C4-2B (cell line): Measurements from ENCODE around the gene PRR7.

Experiments used
- ZFX ChIP-seq: fragments of 450-650 bp; IDR thresholded peaks from 2 replicates; pipeline ENCODE4 v1.6.1; 2017
- TF ChIP-seq, protein P1 (sequence below): fragments of 450-650 bp; conservative IDR thresholded peaks from 2 replicates; pipeline ENCODE4 v1.5.1; 2017; ENCODE audit warnings: mild to moderate bottlenecking

GRCh38 chr5:177426566-177427210 lies 19.9 kb upstream of the PRR7 start, which contains the start of gene GRK6:
- TF ChIP-seq, protein P1, sequence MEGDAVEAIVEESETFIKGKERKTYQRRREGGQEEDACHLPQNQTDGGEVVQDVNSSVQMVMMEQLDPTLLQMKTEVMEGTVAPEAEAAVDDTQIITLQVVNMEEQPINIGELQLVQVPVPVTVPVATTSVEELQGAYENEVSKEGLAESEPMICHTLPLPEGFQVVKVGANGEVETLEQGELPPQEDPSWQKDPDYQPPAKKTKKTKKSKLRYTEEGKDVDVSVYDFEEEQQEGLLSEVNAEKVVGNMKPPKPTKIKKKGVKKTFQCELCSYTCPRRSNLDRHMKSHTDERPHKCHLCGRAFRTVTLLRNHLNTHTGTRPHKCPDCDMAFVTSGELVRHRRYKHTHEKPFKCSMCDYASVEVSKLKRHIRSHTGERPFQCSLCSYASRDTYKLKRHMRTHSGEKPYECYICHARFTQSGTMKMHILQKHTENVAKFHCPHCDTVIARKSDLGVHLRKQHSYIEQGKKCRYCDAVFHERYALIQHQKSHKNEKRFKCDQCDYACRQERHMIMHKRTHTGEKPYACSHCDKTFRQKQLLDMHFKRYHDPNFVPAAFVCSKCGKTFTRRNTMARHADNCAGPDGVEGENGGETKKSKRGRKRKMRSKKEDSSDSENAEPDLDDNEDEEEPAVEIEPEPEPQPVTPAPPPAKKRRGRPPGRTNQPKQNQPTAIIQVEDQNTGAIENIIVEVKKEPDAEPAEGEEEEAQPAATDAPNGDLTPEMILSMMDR: no peak
- peak; percentile 94; the same call in 1 of the 2 replicates for TF ChIP-seq ZFX
